ENCODE measurements around the gene SLFN12.
"Not testable (repeated sequence)": the region's sequence is repeated elsewhere in the genome, so short reads cannot be mapped to it uniquely, and the experiment has no call there.

The SLFN12 gene

DNA sequence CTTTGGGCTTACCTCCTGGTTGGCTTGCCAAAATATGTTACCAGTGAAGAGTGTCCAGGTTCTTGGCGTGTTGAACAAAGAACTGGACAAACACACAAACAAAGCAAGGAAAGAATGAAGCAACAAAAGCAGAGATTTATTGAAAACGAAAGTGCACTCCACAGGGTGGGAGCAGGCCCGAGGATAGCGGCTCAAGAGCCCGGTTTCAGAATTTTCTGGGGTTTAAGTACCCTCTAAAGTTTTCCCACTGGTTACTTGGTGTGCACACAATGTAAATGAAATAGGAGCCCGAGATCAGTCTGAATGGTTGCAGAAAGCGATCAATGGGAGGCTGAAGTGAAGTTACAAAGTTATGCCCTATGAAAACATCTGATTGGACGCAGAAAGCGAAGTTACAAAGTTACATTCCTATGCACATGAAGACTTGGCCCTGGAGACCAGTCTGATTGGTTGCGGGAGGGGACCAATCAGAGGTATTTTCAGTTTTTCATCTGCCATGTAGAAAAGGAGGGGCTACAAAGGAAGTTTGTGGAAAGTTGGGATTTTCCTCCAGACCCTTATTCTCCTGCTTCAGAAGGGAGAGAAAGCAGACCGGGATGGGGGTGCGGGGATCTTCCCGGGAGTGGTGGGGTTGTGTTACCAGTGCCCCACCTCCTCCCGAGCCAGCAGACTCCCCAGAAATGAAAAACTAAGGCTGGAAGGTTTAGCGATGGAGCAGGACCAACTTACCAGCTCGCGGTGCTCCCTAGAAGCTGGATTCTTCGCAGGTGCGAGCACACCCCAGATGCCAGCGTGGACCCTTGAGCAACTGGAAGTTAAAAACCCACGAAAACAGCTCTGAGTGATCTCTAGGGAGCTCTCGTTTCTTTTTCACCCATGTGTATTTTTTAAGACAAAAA lies at the start of gene SLFN12:
Gene SLFN12 (minus strand): TSS at position 325 of the 899 bp plus-strand sequence. CDS start 9,472 bp downstream, outside the sequence.
- DNase-seq (ENCODE audit: low read depth, low spot score), result peak; percentile 80

DNA sequence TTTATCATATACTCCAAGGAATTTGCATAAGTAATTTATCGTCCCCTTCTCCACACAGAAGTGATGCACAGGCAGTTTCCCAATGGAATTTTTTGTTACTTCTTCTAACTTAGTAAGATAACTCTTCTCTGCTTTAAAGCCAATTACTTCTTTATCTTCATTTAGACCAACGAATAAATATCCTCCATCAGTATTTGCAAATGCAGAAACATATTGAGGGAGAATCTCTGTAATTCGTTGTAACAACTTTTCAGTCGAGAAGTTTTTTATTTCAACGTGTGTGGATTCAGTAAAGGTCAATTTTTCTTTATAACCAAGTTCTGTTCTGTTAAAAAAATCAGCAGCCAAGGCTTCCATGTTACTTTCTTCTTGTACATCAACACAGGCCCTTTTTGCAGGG lies 47.0 kb upstream of the SLFN12 start:
- no peak for DNase-seq (ENCODE audit: low read depth, low spot score)

DNA sequence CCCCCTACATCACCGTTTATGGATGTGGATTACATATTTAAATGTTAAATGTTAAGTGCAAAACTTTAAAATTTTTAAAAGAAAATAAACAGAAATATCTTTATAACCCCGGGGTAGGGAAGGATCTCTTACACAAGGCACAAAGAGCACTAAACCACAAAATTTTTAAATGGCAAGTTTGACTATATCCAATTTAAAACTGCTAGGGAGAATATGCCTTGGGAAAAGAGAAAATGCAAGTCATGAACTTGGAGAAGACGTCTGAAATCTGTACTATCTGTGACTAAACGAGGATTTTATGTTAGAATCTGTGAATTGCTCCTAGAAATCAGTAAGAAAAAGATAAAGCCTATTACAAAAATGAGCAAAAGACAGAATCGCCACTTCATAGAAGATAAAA lies 44.9 kb upstream of the SLFN12 start:
- DNase-seq (ENCODE audit: low read depth, low spot score), result no peak

DNA sequence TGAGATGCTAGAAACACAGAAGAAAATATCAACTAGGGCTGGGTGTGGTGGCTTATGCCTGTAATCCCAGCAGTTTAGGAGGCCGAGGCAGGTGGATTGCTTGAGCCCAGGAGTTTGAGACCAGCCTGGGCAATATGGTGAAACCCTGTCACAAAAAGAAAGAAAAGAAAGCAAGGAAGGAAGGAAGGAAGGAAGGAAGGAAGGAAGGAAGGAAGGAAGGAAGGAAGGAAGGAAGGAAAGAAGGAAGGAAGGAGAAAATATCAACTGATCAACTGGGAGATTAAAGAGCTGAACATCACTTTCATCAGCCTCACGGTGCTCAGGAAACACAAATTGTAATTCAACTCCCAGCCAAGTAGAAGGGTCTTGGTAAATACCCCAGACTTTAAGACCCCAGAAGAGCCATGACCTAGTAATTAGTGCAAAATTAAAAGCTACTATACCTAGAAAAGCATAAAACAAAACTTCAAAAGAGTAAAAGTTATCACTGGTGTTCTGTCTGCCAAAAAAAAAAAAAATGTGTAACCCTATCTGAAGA lies 44.1 kb upstream of the SLFN12 start:
- DNase-seq (ENCODE audit: low read depth, low spot score), result no peak

DNA sequence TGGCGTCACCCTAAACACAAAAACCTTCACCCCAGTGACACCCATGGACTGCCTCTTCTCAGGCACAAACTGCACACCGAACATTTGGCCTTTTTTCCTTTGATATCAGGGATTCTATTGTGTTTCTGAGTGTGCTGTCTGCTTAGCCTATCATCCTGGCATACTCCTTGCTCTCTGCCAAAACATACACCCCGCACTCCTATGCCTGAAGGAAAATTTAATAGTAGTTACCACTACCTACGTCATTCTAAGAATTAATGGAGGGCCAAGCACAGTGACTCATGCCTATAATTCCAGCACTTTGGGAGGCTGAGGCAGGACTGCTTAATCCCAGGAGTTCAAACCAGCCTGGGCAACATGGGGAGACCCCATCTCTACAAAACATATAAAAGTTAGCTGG lies 36.2 kb upstream of the SLFN12 start:
- DNase-seq (ENCODE audit: low read depth, low spot score), result no peak

DNA sequence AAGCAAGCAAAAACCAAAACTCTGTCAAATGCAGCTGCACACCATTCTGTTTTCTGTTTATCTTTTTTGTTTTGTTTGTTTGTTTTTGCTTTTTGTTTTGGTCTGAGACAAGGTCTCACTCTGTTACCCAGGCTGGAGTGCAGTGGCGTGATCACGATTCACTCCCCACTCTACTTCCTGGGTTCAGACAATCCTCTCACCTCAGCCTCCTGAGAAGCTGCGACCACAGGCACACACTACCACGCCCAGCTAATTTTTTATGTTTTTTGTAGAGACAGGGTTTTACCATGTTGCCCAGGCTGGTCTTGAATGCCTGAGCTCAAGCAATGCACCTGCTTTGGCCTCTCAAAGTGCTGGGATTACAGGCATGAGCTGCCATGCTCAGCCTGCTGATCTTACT lies 35.5 kb upstream of the SLFN12 start:
- DNase-seq (ENCODE audit: low read depth, low spot score), result no peak

DNA sequence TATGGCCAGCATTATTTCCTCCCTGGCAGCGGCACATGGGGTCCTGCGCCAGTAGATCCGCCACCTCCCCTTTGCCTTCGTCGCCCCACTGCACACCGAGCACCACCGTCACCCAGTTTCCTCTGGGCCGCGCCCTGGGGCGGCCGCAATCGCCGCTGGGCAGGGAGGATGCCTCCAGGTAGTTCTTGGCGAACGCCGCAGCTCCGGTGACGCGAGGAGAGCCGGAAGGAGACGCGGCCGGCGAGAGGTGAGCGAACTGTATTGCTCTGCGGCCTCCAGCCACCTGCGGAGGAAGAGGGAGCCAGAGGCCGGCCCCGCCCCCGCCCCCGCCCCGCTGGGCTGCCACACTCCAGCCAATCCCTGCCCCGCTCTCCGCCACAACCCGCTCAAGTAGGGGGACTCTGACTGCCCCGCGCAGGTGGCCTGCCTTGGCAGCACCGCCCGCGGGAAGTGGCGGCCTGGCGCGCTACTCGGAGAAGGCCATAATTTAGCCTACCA lies 28.1 kb upstream of the SLFN12 start:
- no peak for DNase-seq (ENCODE audit: low read depth, low spot score)

DNA sequence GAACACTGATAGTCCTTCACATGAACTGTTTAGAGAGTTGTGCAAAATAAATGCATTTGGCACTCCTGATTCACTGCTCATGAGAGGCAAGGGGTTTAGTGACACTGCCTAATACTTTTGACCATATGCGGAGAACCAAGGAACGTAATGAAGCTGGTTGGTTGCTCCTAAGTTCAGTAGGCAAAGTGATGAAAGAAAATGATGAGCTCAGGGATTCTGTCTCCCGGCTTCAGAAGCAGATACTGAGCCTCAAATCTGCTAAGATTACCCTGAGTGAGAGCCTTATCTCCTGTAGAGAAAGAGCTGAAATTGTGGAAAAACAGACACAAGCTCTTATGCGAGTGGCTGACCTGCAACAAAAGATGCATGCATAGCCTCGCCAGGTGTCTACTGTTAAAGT lies 21.7 kb upstream of the SLFN12 start:
- not testable (repeated sequence) for DNase-seq (ENCODE audit: low read depth, low spot score)

DNA sequence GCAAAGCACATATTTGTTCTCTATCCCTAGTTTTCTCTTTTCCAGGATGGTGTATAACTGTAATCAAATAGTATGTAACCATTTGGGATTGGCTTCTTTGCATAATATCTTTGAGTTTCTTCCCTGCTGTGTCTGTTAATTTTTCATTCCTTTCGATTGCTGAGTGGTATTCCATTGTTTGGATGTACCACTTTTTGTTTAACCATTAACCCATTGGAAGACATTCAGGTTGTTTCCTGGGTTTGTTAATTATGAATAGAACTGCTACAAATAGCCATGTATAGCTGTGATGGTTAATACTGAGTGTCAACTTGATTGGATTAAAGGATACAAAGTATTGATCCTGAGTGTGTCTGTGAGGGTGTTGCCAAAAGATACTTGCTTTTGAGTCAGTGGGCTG lies 20.9 kb upstream of the SLFN12 start:
- DNase-seq (ENCODE audit: low read depth, low spot score), result no peak

DNA sequence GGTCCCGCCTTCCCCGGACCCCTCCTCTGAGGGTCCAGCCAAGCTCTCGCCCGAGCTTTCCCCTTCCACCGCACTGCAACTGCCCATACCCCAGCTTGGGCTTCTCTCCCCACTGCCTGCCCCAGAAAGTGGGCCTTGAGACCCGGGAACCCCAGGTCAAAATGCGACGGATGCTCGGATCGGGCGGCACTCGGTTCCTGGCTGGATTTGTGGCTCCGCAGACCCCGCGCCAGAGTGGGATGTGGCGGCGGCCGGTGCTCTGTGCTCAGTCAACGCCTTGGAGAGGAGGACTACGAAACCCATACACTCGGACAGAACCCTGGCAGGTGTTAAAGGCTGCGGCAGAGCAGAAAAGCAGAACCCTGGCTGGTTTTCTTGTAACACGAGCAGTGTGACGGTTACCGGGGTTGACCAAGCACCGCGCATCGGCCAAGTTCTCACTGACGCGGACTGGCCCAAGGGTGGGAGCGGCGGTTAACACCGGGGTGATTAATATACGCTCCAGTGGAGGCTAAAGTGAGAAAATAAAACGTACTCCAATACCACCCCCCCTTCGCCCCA lies 17.2 kb upstream of the SLFN12 start:
- DNase-seq (ENCODE audit: low read depth, low spot score), result no peak

DNA sequence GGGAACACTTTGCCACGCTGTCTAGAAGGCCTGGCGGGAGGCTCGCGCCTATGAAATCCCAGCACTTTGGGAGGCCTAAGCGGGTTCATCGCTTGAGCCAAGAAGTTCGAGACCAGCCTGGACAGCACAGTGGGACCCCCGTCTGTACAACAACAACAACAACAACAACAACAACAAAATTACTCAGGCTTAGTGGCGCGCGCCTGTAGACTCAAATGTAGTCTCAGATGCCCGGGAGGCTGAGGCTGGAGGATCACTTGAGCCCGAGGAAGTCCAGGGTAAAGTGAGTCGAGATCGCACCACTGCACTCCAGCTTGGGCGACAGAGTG lies 16.6 kb upstream of the SLFN12 start:
- DNase-seq (ENCODE audit: low read depth, low spot score), result no peak

DNA sequence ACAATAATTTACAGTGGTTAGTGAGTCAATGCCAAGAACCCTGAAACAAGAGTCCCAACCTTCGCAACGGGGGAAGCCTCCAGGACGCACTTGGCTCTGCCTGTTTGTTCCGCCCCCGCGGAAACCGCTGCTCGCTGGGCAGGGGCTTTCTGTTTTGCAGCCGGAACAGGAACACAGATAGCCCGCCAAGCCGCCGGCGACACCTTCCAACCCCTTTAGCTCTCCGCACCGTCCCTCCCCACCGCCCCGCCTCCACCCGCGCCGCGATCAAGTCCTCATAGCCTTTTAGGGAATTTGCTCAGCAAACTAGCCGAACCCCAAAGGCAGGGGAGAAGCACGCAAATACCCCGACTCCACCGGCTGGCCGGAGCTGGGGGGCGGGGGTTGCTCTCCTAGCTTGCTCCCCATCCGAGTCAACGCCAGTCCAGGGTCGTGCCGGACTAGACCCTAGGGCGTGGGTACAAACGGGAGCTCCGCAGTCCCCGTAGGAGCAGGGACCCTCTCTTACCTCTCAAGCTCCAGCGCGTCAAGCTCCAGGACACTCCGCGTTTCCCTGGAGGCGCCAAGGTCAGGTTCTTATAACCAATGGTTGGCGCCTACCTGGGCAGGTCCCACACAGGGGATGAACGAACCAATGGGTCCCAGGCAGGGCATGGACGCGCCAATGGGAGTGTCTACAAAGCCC lies 16.1 kb upstream of the SLFN12 start, which contains the start of gene SLFN13:
Gene SLFN13 (minus strand): TSS at position 553 of the 685 bp plus-strand sequence. CDS start 3,086 bp downstream, outside the sequence.
- no peak for DNase-seq (ENCODE audit: low read depth, low spot score)

DNA sequence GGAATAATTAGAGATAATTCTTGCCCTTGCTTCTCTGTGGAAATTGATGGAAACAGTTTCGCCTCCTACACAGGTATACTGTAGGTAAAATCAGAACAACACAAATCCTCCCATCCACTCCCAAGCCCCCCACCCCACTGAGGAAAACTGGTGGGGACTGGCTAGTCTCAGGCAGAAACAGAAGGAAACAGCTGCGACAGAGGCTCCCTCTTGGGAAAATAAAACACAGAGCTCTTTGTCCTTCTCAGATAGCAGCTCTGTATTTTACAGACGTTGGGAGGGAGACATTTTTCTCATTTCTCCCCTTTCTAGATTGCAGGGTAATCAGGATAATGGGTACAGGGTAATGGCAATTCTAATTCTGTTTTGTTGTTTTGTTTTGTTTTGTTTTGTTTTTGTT lies 15.2 kb upstream of the SLFN12 start:
- no peak for DNase-seq (ENCODE audit: low read depth, low spot score)

DNA sequence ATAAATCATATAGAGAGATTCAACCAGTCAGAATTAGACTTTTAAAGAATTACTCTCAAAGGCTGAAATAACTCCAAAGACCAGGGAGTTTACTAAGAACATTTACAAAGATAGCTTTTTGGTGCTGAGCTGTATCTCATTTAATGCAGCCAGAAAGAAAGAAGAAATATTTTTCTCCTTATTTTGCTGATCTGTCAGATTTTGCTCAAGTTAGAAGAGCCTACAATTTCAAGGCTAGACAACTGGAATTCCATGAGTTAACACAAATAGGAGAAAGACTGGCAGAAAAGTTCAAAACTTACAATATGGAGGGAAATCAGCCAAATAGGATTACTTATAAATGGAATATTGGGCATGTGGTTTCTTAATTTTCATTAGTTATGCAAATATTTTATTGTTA lies 6.1 kb upstream of the SLFN12 start:
- DNase-seq (ENCODE audit: low read depth, low spot score), result no peak

DNA sequence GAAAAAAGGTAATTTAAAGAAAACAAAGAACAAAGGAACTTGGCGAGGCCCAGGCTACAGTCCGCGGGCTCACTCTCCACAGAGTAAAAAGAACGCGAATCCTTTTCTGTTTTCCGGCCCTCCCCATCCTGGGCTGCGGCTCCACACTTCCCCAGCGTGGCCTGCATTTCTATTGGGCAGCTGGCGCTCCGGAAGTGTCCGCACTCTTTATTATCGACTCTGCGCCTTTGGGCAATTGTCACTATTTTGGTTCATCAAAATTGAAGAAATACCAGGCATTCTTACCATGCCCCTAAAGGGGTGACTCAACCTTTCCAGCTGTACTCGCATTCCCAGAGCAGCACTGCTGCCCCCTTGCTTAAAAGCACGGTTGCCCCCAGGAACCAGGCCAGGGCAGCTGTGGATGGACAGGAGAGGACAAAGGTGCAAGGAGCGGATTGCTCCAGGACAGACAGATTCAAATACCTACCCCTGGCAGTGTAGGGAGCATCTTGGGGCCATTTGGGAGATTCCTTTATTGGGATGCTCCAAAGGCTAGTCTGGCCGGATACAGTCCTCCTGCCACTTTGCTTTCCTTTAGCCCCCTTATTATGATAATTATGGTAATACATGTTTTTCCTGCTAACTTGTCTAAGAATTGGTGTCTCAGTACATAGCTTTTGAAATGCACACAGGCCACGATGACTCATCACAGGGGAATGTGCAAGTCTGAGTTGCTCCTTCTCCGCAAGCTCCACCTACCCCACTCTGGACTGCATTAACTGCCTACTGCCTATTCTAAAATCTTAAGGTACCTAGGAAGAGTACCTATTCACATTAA lies 985 bp upstream of the SLFN12 start:
- peak; percentile 92 for DNase-seq (ENCODE audit: low read depth, low spot score)

DNA sequence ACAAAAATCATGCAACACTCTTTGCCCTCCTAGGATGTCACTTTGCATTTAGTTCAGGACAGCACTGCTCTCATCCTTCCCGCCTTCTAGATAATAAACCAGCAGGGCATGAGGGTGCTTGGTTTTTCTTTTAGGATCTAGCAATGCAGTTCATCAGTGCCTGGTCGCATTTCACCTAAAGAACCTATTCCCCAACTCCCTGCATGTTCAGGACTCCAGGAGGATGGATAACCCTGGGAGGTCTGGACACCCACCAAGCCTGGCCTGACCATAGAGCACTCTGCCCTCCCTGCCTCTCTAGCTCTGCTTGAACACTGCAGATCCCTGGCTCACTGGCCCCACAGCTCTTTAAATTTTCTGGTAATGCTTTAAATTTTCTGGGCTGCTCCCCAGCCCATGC lies 2.6 kb downstream of the SLFN12 start:
- no peak for DNase-seq (ENCODE audit: low read depth, low spot score)

DNA sequence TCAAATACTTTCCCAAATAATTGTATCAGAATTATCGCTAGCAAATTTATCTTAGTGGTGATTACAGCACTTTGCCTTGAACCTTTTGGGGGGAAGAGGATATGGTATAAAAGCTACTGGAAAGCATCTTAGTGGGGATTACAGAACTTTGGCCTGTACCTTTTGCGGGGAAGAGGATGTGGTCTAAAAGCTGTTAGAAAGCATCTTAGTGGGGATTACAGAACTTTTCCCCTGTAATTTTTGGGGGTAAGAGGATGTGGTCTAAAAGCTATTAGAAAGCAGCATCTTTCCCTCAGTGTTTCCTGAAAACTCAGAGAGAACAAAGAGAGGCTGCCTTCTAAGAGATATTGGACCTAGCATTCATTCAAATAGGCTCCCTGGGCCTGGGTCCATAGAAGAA lies 4.1 kb downstream of the SLFN12 start:
- no peak for DNase-seq (ENCODE audit: low read depth, low spot score)

DNA sequence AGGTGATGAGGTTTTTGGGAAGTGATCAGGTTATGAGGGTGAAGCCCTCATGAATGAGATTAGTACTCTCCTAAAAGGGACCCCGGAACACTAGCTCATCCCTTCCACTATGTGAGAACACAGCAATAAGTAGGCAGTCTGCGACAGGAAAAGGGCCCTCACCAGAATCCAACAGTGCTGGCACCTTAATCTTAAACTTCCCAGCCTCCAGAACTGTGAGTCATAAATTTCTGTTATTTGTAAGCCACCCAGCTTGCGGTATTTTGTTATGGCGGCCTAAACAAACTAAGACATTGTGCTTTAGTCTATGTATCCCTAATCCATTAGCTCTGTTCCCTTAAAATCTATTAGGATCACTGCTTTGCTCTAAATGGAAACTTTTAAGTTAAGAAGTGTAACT lies 8.5 kb downstream of the SLFN12 start:
- no peak for DNase-seq (ENCODE audit: low read depth, low spot score)

DNA sequence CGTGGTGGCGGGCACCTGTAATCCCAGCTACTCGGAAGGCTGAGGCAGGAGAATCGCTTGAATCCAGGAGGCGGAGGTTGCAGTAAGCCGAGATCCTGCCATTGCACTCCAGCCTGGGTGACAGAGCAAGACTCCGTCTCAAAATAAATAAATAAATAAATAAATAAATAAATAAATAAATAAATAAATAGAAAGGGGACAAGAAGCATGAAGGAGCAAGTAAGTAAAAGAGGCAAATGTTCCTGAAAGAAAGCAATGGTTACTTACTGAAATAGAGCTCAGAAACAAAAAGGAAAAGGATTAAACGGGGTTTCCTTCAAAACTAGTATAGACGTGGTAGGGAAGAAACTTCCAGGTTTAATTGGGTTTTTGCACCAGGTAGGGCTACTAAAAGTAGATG lies 11.2 kb downstream of the SLFN12 start:
- DNase-seq (ENCODE audit: low read depth, low spot score), result not testable (repeated sequence)

DNA sequence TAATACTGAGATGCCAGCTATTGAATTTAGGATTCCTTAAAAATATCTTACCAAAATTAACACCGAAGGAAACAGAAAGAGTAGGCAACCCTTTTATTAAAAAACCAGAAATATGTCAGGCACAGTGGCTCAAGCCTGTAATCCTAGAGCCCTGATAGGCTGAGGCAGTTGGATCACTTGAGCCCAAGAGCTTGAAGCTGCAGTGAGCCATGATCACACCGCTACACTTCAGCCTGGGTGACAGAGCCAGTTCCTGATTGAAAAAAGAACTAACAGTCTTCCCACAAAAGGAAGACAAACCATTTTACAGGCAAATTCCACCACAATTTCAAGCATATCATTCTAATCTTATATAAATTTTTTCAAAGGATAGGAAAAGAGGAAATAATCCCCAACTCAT lies 15.6 kb downstream of the SLFN12 start:
- no peak for DNase-seq (ENCODE audit: low read depth, low spot score)

DNA sequence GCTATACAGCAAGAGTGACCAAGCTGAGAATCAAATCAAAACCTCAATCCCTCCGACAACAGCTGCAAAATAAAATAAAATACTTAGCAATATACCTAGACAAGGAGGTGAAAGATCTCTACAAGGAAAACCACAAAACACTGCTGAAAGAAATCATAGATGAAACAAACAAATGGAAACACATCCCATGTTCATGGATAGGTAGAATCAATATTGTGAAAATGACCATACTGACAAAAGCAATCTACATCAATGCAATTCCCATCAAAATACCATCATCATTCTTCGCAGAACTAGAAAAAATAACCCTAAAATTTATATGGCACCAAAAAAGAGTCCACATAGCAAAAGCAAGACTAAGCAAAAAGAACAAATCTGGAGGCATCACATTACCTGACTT lies 17.6 kb downstream of the SLFN12 start:
- not testable (repeated sequence) for DNase-seq (ENCODE audit: low read depth, low spot score)

All from smooth muscle cell of the brain vasculature (primary cell).